NCI-H2107 treated with DMSO at 0.1 percent for 48 hours (cell line): ENCODE results near the gene TRABD2B.

Source experiments
- DNase-seq: peaks from one replicate; lab custom pipeline; 2025; ENCODE audit not compliant: unreplicated experiment; lab: John Stamatoyannopoulos, UW

TRABD2B gene

DNA sequence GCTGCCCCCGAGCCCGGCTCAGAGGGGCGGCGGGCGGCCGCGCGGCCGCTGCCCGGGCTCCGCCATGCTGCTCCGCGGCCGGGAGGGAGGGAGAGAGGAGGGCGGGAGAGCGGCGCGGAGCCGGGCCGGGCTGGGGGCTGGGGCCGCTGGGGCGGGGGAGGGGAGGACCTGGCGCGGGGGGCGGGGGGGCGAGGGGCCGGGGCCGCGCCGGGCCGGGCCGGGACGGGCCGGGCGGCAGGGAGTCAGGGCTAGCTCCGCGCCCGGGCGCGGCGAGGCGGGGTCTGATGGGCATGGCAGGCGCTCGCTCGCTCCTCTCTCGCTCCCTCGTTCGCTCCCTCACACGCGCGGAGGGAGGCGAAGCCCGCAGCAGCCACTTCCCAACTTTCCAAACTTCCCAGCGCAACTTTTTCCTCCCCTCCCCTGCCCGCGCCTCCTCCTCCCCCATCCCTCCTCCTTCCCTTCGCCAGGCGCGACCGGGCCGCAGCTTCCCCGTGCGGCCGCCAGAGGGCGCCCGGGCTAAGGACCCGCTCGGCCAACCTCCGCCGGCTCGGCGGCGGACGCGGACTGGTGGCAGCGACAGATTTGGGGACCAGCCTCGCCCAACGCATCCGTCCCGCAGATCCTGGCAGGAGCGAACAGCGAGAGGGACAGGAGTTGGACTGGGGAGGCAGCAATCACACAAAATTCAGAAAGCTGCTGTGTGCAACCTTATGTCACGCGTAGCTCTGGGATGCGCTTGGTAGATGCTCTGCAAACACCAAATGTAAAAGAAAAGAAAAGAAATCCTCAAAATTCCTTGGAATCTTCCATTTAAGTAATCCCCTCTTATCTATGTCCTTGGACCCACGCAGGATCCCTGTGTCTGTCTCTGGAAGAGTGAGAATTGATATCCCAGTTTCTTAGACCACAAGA lies at the start of gene TRABD2B:
Gene TRABD2B, minus strand, starts transcription at position 97 of the 912 bp plus-strand sequence.
- no peak for DNase-seq

DNA sequence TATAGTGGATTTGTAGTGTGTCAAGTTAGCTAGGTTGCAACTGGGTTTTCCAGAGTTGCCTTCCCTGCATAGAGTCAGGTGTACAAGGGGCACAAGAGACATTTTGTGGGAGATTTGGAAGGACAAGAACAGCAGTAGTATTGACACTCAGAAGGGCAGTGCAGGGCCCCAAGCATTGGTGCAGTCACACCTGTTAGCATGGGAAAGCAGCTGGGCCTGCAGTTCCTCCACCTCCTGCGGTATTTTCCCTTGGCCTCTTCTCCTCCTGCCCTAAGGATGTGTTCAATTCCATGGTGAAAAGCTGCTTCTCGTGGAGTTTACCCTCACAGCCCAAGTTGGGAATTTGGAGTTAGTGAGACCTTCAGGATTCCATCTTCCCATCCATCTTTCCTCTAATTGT lies 47.1 kb upstream of the TRABD2B start:
- no peak for DNase-seq

GRCh38 chr1:48043622-48044021 lies 46.4 kb upstream of the TRABD2B start:
- DNase-seq, result peak; percentile 80

- no peak for DNase-seq
These were observed 43.0 kb upstream of the TRABD2B start for GRCh38 chr1:48040154-48040553.

- DNase-seq, result no peak
These were observed 42.2 kb upstream of the TRABD2B start for GRCh38 chr1:48039088-48040054.

- DNase-seq, result no peak
These were observed 41.1 kb upstream of the TRABD2B start for GRCh38 chr1:48038270-48038767.

DNA sequence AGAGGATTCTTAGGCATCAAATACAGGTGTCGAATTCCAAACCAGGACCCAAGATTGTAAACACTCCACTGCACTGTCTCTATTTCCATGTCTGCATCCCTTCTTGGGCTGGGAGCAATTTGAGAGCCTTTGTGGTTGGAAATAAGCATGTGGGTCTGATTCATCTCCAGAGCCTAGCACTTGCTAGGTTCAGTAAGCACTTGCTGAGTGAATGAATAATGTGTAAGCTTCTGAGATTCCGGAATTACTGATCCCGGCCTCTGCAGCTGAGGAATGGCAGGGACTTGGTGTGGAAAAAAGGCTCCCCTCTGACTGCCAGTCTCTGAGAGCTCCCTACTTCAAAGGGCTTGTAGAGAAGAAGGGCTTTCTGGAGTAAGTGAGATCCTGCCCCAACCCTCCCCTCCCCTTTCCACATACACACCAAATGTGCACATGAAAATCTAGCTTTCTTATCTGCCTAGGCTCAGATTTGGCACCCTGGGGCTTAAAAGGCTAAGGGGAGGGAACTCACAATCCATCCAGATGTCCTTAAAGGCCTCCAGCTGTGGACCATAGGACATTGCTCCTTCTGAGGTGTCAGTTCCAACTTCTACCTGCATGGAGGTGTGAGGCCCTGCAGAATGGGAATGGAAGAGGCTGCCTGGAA lies 39.6 kb upstream of the TRABD2B start:
- no peak for DNase-seq

- no peak for DNase-seq
These were observed 38.4 kb upstream of the TRABD2B start for GRCh38 chr1:48035371-48036141.

DNA sequence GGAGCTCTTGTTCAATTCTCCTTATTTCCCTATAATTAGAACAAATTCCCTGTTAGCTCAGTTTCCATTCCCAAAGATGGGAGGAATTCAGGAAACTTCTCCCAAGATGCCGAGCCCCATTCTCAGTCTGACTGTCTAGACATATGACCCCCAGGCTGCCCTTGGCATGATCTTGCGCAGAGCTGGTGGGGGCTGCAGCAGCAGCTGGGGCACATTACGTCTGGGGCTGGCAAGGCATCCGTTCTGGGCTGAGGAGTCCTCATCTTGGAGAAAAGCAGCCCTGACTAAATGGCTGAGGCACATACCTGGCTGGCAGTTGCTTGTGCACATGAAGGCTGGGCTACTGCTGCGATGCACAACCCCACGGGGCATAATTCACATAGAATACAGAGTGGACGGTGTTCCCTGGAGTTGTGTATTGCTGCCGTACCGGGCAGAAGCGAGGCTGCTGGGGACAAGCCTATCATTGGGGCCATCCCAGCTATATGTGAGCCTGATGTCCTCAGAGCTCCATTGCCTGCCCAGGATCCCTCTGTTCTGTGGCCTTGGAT lies 36.4 kb upstream of the TRABD2B start:
- no peak for DNase-seq

- DNase-seq, result no peak
These were observed 34.5 kb upstream of the TRABD2B start for GRCh38 chr1:48031676-48032075.

DNA sequence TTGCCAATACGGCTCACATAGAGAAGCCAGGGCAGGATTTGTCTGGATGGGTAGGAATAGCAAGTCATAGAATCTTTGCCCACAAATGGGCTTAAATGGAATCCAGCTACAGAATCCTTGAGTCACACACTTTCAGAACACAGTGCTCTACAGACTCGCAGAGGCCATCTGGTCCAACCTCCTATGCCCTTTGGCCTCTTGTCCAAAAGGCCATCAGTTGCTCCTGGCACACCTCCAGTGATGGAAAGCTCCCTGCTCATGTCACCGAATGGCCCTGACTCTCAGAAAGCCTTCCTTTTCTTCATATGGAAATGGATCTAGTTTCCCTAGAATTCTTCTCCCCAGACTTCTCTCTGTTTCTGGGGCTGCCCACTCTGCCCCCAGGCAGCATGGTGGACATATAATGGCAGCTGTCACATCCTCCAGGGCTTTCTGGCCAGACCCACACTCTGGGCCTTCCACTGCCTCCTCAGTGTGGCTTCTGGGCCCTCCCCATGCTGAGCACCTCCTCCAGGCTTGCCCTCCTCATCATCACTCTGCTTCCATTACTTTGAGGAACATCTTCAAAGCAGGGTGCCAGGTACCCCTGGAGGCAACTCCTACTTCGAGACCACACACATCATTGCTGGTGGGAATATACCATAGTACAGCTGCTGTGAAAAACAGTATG lies 33.6 kb upstream of the TRABD2B start:
- no peak for DNase-seq

GRCh38 chr1:48030211-48030610 lies 33.0 kb upstream of the TRABD2B start:
- DNase-seq, result no peak

GRCh38 chr1:48028218-48029069 lies 31.3 kb upstream of the TRABD2B start:
- no peak for DNase-seq

- no peak for DNase-seq
These were observed 30.3 kb upstream of the TRABD2B start for GRCh38 chr1:48027533-48027835.

- no peak for DNase-seq
These were observed 29.7 kb upstream of the TRABD2B start for GRCh38 chr1:48026701-48027532.

GRCh38 chr1:48026275-48026674 lies 29.1 kb upstream of the TRABD2B start:
- DNase-seq, result no peak

- DNase-seq, result no peak
These were observed 27.9 kb upstream of the TRABD2B start for GRCh38 chr1:48025076-48025475.

DNA sequence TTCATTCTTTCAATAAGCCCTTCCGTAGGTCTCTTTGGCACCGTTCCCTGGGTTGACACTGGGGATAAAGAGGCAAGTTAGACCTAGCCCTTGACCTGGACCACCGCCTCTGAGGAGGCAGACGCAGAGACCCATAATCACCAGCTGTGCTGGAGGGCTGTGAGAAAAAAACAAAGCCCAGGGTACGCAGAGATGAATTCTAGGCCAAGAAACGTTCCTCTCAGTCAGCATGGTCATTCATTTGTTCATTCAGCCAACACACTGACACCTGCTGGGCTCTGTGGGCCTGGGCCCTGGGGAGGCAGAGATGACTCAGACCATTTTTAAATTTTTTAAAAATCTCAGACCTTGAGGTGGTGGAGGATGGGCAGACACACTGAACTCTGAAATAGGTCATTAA lies 26.3 kb upstream of the TRABD2B start:
- DNase-seq, result no peak
